Activated CD4-positive, alpha-beta T cell treated with anti-CD3 and anti-CD28 coated beads for 1 hour (primary cell): ENCODE results near the gene XAB2.
"Not testable (repeated sequence)": the region's sequence is repeated elsewhere in the genome, so short reads cannot be mapped to it uniquely, and the experiment has no call there.

Experiments used
- DNase-seq: peaks from one replicate; pipeline ENCODE4 v3.0.0-alpha.2; 2020

XAB2 gene

DNA sequence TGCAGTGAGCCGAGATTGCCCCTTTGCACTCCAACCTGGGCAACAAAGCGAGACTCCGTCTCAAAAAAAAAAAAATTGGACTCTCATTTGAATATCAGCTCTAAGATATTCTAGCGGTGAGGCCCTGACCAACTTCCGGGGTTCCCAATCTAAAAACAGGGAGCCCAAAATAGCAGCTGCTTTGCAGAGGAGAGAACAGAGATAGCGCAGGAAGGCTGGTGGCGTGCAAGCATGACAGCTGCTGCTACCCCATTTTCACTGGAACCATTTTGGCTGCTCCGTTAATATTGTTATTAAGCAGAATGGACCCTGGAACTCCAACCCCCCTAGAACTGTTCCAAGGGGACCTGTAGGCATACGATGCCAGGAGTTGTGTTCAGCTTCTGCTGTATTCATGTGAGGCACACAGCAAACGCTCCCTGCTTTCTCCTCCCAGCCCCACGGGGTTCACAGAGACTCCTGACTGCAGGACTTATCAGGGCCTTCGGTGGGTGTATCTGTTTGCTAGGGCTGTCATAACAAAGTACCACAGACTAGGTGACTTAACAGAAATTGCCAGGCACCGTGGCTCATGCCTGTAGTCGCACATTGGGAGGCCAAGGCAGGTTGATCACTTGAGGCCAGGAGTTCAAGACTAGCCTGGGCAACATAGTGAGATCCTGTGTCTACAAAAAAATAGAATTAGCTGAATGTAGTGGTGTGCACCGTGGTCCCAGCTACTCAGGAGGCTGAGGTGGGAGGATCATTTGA is 19.1 kb upstream of the XAB2 start:
- no peak for DNase-seq

DNA sequence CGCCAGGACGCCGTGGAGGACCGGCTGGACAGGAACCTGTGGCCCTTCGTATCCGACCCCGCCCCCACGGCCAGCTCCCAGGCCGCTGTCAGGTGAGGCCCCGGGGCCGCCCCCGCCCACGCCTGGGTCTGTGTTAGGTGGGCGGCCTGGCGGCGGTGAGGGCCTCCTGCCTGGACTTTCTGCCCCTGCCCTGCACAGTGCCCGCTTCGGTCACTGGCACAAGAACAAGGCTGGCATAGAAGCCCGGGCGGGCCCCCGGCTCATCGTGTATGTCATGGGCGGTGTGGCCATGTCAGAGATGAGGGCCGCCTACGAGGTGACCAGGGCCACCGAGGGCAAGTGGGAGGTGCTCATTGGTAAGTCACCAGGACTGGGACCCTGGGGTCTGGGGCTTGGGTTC is 17.8 kb upstream of the XAB2 start:
- DNase-seq, result no peak

DNA sequence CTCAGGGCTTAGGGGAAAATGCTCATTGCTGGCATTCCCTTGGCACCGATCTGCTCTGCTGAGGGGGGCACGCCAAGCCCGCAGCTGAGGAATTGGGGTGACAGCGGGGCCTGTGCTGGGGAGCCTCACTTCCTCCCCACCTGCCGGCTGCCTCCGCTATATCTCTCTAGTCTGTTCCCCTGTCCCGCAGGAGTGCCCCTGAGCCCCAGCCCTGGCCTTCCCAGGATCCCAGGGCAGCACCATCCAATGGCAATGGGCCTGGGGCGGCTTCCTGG is 17.0 kb upstream of the XAB2 start:
- no peak for DNase-seq

DNA sequence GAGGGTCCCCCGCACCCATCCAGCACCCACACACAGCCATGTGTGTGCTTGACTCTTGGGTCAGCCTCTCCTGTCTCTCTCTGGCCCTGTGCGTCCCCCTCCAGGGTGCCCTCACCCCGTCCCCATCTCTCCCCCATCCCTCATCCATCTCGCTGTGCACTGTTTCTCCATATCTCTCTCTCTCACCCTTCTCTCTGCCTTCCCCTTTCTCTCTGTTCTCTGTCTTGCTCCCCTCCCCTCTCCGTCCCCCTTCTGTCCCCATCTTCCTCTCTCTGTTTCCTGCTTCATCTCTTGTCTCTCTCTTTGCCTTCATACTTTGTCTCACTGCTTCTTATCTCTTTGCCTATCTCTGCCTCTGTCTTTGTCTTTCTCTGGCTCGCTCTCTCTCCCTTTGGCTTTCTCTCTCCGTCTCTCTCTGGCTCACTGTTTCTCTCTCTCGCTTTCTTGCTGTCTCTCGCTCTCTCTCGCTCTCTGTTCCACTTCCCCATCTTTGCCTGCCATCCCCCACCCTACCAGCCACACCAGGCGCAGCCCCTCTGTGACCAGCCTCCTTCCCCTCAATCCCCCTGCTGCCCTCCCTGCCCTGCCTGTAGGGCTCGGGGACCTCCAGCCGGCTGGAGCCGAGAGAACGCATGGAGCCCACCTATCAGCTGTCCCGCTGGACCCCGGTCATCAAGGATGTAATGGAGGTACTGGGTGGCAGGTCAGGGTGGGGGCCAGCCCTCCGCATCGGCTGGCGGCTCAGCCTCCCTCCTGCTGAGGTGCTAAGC is 16.5 kb upstream of the XAB2 start:
- DNase-seq, result no peak

DNA sequence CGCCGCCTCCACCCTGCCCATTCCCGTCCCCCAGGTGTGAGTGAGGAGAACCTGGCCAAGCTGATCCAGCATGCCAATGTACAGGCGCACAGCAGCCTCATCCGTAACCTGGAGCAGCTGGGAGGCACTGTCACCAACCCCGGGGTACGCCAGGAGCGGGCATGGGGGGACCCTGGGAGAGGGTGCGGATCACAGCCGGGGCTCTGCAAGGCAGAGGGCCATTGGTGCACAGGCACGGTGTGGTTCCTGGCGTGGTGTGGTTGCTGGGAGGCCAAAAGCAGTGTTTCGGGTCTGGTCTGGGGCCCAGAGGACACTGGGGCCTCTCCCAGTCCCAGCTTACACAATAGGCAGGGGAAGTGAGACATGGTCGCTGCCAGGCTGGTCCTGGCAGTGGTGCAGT is 15.8 kb upstream of the XAB2 start:
- DNase-seq, result no peak

DNA sequence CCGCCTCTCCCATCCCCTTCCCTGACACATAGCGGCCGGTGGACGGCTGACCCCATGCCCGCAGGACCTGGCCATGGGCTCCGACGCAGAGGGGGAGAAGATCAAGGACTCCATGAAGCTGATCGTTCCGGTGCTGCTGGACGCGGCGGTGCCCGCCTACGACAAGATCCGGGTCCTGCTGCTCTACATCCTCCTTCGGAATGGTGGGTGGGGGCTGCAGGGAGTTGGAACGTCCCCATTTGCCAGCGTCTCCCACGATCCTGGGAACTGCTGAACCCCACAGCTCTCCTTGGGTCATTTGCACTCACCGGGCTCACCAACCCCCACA is 15.2 kb upstream of the XAB2 start:
- no peak for DNase-seq

DNA sequence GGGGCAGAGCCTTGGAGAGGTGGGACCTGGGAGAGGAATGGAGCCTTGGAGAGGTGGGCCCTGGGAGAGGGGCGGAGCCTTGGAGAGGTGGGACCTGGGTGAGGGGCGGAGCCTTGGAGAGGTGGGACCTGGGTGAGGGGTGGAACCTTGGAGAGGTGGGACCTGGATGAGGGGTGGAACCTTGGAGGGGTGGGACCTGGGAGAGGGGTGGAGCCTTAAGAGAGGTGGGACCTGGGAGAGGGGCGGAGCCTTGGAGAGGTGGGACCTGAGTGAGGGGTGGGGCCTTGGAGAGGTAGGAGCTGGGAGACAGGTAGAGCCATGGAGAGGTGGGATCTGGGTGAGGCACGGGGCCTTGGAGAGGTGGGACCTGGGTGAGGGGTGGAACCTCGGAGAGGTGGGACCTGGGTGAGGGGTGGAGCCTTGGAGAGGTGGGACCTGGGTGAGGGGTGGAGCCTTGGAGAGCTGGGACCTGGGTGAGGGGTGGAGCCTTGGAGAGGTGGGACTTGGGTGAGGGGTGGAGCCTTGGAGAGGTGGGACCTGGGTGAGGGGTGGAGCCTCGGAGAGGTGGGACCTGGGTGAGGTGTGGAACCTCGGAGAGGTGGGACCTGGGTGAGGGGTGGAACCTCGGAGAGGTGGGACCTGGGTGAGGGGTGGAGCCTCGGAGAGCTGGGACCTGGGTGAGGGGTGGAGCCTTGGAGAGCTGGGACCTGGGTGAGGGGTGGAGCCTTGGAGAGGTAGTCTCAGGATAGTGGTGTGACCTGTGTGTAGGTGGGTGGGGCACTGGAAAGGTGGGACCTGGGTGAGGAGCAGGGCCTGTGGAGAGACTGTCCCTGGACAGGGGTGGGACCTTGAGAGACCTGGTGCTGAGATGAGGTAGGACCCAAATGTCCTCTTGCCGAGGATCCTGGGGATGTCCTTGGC is 14.5 kb upstream of the XAB2 start:
- not testable (repeated sequence) for DNase-seq

DNA sequence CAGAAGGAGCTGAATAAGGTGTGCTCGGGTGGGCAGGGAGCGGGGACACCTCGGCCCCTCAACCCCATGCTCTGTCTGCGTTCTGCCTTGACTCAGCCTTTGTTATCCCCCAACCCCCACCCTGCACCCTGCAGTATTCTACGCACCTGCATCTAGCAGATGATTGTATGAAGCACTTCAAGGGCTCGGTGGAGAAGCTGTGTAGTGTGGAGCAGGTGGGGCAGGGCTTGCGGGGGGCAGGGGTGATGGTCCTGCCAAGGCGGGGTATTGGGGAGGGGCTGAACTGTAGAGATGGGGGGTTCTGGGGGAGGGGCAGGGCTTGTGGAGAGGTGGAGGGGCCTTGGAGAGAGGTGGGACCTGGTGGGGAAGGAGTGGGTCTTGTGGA is 13.7 kb upstream of the XAB2 start:
- no peak for DNase-seq

DNA sequence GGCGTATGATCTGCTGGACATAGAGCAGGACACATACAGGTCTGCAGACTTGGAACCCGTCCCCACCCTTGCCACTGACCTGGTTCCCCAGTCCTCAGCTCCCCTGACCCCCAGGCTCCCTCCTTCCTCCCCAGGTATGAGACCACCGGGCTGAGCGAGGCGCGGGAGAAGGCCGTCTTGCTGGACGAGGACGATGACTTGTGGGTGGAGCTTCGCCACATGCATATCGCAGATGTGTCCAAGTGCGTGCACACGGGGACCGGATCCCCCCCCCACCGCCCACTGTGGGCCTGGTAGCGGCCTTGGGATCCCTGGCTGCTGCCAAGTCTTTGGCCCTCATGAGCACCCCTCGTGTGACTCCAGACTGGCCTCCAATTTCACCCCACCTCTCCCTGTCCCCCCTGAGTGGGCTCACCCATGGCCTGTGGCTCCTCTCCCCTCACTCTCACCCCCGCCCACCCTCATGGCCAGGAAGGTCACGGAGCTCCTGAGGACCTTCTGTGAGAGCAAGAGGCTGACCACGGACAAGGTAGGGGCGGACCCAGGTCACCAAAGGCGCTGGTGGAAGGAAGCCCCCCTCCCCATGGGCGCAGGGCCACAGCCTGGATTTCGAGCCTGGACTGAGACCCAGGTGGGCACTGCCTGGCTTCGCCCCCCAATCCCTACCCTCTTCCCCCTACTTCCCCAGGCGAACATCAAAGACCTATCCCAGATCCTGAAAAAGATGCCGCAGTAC is 13.1 kb upstream of the XAB2 start:
- DNase-seq, result no peak

DNA sequence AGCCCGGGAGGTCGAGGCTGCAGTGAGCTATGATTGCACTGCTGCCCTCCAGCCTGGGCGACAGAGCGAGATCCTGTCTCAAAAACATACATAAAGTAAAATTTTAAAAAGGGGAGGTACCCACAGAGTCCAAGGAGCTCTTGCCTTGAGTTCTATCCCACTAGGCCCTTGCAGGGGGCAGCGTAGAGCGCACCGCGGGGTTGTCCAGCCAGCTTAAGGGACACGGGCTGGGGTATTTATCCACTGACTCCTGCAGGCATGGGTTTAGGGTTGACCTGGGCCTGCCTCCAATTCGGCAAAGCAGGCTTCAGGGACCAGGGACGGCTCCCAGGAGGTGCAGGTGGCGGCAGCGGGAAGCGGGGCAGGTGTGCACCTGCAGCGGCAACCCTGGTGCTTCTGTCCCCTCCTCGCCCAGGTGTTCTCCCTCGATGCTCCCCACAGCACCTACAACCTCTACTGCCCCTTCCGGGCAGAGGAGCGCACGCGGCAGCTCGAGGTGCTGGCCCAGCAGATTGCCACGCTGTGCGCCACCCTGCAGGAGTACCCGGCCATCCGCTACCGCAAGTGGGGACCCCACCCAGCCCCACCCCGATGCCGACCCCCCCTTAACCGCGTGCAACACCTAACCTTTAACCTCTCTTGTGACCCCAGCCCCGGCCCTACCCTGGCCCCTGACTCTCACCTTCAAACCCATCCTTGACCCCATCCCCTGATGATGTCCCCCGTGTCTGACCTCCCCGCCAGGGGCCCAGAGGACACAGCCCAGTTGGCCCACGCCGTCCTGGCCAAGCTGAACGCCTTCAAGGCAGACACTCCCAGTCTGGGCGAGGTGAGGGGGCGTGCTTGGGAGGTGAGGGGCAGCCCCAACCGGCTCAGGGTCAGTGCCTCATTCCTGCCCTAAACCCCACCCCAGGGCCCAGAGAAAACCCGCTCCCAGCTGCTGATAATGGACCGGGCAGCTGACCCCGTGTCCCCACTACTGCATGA is 12.2 kb upstream of the XAB2 start:
- no peak for DNase-seq

DNA sequence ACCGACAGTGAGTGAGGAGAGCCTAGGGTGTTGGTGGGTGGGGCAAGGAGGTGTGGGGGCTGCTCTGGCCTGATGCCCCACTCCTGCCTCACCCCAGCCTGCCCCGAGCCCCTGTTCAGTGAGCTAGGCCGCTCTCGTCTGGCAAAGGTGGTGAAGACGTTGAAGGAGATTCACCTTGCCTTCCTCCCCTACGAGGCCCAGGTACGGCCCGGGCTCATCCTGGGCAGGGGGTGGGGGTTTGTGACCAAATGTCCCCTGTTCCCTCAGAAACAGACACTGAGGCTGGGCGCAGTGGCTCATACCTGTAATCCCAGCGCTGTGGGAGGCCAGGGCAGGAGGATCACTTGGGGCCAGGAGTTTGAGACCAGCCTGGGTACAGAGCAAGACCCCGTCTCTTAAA is 11.5 kb upstream of the XAB2 start:
- DNase-seq, result no peak

DNA sequence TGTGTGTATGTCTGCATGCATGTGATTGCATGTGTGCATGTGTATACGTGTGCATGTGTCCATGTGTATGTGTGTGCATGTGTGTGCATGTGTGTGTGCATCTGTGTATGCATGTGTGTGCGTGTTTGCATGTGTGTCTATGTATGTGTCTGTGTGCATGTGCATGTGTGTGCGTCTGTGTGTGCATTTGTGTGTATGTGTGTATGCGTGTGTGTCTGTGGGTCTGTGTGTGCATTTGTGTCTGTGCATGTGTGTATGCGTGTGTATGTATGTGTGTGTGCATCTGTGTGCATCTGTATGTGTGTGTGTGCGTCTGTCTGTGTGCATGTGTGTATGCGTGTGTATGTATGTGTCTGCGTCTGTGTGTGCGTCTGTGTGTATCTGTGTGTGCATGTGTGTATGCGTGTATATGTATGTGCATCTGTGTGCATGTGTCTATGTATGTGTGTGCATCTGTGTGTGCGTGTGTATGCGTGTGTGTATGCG is 10.6 kb upstream of the XAB2 start:
- DNase-seq, result no peak

DNA sequence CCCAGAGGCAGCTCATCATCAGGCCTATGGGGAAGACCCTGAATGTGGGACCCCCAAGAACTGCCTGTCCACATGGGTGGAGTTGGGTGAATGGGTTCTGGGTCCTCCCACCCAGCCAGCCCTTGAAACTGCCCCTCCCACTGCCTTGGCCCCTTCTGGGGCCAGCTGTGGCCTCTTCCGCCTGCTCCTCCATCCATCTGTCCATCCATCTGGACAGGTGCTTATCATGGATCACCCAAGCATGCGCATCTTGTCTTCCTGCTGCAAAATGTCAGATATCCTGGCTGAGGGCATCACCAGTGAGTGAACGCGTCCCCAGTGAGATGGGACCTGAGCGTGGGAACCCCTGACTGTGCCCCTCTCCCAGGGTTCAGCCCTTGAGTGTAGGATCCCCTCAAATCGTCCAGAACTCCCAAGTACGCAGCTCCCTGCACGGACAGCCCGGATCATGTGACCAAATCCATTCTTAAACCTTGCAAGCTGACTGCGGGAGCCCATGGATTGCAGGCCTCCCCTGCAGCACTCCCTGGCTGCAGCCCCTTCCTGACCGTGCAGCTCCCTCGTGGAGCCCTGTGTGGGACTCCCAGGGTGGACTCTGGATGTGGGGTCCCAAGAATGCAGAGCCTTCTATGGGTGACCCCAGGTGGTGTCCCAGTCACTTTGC is 9.6 kb upstream of the XAB2 start:
- DNase-seq, result no peak

DNA sequence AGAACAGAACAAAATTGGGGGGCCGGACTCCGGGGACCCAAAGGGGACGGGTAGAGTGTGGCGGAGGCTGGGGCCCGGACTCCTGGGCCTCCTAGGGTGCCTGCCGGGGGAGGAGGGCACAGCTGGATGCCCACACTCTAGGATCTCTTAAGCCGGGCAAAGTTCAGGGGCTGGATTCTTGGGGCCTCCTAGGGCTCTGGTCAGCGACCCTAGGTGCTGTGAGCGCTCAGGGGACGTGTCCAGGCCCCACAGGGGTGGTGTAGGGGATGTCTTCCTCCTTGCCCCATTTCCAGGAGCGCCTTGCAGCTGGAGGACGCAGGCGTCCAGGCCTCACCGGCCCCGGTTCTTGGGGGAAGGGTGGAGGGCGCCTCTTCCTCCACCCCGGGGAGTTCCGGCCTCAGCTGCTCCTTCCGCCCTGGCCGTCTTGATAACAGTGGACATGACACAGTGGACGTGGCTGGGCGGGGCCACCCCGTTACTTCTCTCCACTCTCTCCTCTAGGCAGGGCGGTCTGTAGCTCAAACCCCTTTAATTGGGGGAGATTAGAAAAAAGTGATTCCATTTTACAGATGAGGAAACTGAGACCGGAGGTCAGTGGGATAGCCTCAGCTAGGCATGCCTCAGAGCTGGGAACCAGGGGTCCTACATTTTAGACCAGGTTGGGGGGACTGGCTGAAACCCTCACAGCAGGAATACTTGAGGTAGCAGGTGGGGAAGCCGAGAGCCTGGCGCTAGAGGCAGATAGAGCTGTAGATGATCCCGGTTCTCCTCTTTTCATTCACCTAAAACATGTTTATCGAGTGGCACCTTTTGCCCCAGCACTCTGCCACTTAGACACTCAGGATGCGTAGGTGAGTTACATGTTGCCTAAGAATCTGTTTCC is 8.3 kb upstream of the XAB2 start:
- no peak for DNase-seq

DNA sequence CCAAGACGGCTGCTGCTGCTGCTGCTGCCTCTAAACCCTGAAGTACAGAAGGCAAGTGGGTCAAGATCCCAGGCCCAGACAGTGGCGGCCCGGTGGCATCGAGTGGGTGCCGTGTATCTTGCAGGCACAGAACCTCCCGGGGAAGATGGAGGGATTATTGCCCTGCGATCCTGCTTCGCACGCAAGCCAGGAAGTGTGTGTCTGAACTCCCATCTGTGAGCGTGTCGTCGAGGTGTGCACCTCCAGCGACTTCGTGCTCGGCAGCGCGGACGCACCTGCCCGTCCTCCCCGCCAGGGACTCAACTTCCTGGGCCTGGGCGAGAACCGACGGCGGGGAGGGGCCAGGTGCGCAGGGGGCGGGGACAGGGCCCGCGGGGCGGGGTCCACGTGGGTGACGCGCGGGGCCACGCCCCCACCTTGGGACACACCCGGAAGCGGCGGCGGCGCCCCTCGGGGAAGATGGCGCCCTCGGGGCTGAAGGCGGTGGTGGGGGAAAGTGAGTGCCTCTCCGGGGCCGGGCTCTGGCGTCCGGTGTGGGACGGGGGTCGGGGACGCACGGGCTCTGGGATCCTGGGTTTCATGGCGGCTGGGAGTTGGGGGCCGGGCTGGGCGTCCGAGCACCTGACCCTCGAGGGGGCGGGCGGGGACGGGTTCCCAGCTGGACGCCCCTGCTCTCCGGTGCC is 7.5 kb upstream of the XAB2 start, which contains the start of gene STXBP2:
STXBP2 (plus strand) TSS at position 420 of the 683 bp plus-strand sequence; CDS start at position 460, 40 bp downstream.
- DNase-seq, result peak; percentile 89

DNA sequence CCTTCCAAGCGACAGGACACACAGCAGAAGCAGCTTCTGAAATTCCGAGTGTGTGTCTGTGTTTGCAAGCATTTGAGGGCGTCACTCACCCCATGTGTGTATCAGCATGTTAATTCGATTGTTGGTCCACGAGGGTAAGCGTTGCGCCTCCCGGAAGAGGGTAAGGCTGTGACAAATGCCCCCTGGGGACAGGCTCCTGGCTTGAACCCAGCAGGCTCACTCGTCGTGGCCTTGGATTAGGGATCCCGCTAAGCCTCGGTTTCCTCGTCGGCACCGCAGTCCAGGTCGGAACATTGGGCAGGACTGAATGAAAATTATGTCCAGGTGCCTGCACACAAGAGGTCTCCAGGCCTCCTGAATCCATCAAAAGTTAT is 7.0 kb upstream of the XAB2 start:
- no peak for DNase-seq

DNA sequence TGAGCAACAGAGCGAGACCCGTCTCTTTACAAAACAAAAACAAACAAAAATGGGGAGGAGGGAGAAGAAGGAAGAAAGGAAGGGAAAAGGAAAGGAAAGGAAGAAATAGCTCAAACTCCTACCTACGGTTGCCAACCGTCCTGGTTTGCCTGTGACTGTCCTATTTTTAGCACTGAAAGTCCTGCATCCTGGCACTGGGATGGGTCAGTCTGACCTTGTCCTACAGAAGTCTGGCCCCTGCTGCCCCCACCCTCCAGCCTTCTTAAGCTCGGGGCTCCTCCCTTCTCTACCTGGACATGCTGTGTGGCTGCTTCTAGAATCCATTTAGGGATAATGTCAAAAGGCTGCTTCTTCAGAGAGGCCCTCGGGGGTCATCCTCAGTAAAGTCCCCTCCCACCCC is 6.3 kb upstream of the XAB2 start:
- DNase-seq, result no peak

DNA sequence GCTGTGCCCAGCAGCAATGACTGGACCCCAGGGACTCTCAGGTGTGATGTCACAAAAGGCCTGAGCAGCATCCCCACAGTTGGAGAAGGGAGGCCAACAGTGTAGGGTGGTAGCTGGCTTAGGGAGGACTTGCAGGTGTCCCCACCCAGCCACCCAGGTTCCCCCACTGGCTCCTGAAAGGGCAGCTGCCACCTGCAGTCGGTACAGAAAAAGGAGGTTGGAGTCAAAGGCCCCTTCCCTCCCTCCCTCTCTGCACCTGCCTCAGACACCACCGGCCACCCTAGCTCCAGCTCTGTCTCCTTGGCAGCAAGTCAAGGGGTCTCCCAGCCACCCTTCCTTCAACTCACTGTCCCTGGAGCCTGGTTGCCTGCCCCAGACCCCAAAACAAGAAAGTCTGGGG is 4.4 kb upstream of the XAB2 start, which contains the start of gene PCP2:
PCP2 (minus strand) TSS at position 22 of the 400 bp plus-strand sequence. CDS start 262 bp downstream, outside the sequence.
- DNase-seq, result no peak
